Activated CD4-positive, alpha-beta T cell treated with anti-CD3 and anti-CD28 coated beads for 36 hours (primary cell): ENCODE measurements around the gene COMMD9. TPM values are rescaled to one million over a fixed set of nuclear protein-coding genes. Genes with fewer than 3 reads are reported as not detected.

Source experiments
- ATAC-seq: fragments of 200-7000 bp; cut with Tn5 transposase; one replicate; pipeline ENCODE4 v1.10.0; 2021; ENCODE audit warnings: mild to moderate bottlenecking, moderate library complexity
- CTCF ChIA-PET: fragments of 350-600 bp; sonication (Branson Sonifier 250); formaldehyde crosslinking; loops from one replicate; lab custom pipeline; 2021; ENCODE audit warnings: antibody characterized with exemption; lab: Charles Lee
- POLR2A ChIA-PET: fragments of 350-600 bp; sonication (Branson Sonifier 250); formaldehyde crosslinking; loops from one replicate; lab custom pipeline; 2021; ENCODE audit warnings: antibody characterized with exemption, inconsistent platforms; lab: Charles Lee
- DNase-seq: peaks from one replicate; pipeline ENCODE4 v3.0.0-alpha.2; 2020
- H3K27ac Mint-ChIP-seq: one replicate; pipeline ENCODE4 v1.8.0; 2021; ENCODE audit warnings: mixed read lengths
- H3K27me3 Mint-ChIP-seq: one replicate; pipeline ENCODE4 v1.8.0; 2021; ENCODE audit warnings: mixed read lengths
- H3K36me3 Mint-ChIP-seq: one replicate; pipeline ENCODE4 v1.8.0; 2021; ENCODE audit warnings: low read depth, mixed read lengths
- H3K4me1 Mint-ChIP-seq: one replicate; pipeline ENCODE4 v1.8.0; 2021; ENCODE audit warnings: mixed read lengths
- H3K4me3 Mint-ChIP-seq: one replicate; pipeline ENCODE4 v1.8.0; 2021; ENCODE audit warnings: mild to moderate bottlenecking, moderate library complexity, mixed read lengths
- H3K9me3 Mint-ChIP-seq: one replicate; pipeline ENCODE4 v1.8.0; 2021; ENCODE audit warnings: low read depth, mixed read lengths
- intact Hi-C, 2 experiments: fragments of 100-400 bp; cut with DNase I in 1 of 2; cut with micrococcal nuclease in 1 of 2; formaldehyde crosslinking; loops; one replicate each; pipeline versions ENCODE4 v1.14.2 to v1.15.1; 2022 to 2024; cut with DNase I, micrococcal nuclease
- total RNA-seq, 2 experiments: library from RNA; stranded (reverse); gene quantifications; one replicate each; pipeline ENCODE4 v1.2.3, GENCODE V29; 2021

COMMD9 gene
- total RNA-seq, 2 experiments from 2014 or later = 33.0 to 44.6 TPM

DNA sequence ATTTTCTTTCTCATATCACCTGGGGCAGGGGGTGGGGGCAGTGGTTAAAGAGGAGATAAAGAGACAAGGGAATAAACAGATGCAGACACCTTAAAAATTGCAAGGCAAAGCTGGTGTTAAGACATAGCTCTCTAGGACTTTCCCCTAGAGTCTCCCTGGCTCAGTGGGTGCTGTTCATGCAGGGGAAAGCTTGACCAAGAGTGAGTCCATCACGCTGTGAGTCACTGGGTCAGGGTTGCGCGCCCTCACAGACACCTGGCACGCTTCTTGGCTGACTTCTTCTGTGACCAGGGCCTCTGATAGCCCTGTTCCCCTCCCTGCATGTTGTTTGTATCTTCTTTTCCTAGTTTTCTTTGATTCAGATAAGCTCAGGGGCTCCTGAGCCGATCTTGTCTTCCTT is 31.9 kb downstream of the COMMD9 start:
- no peak overlapping the region for H3K27ac Mint-ChIP-seq
- DNase-seq (no peak), ATAC-seq (no peak)
- no peak overlapping the region for H3K4me3 Mint-ChIP-seq
- POLR2A ChIA-PET = no interaction called here
- H3K9me3 Mint-ChIP-seq = no peaks in the 10 kb centered on the region
- H3K27me3 Mint-ChIP-seq = peaks cover 17% of the 10 kb centered on the region
- H3K4me1 Mint-ChIP-seq = no peaks in the 10 kb centered on the region
- no peaks in the 10 kb centered on the region for H3K36me3 Mint-ChIP-seq
- intact Hi-C loops = loop anchor here in 1 of 2 experiments (10.0 kb wide), 1 partner anchor 73 kb away; no protein-coding TSS in a partner anchor
- CTCF ChIA-PET = interaction anchor here (0.6 to 2.5 kb wide), 9 partner anchors 8 to 642 kb away, joined by 3 to 16 read pairs (median 5); no protein-coding TSS in a partner anchor

- H3K27ac Mint-ChIP-seq = no peak overlapping the region
- CTCF ChIA-PET = interaction anchor here (0.9 to 1.3 kb wide), 2 partner anchors 9 to 12 kb away, joined by 3 read pairs; no protein-coding TSS in a partner anchor
- no peaks in the 10 kb centered on the region for H3K36me3 Mint-ChIP-seq
- intact Hi-C loops = loop anchor here in 1 of 2 experiments (10.0 kb wide), 1 partner anchor 70 kb away; no protein-coding TSS in a partner anchor
- no peak overlapping the region for H3K4me3 Mint-ChIP-seq
- POLR2A ChIA-PET = no interaction called here
- no peaks in the 10 kb centered on the region for H3K9me3 Mint-ChIP-seq
- peaks cover 22% of the 10 kb centered on the region for H3K27me3 Mint-ChIP-seq
- no peaks in the 10 kb centered on the region for H3K4me1 Mint-ChIP-seq
- DNase-seq (no peak), ATAC-seq (no peak)
These were observed 34.5 kb downstream of the COMMD9 start for GRCh38 chr11:36254713-36255112.

DNA sequence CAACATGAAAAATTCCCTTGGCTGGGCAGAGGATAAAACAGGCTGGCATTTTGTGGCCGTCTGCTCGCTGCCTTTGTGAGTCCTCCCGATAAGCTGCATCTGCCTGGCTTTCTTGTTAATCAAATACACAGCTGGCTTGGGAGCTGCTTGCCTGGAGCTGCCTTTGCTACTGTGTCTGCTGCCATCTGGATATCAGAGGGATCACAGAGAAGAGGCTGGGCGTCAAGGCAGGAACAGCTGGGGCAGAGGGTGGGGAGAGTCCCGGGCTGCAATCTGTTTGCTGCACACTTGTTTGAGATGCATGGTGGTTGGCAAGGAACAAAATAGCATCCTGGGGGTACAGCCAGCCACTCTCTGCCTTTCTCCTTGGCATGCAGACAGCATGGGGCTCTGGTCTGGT is 36.0 kb downstream of the COMMD9 start:
- H3K27ac Mint-ChIP-seq = no peak overlapping the region
- no peaks in the 10 kb centered on the region for H3K9me3 Mint-ChIP-seq
- ChIA-PET POLR2A (no interaction called here), CTCF (interaction anchor here (1.3 kb wide), 1 partner anchor 13 kb away, joined by 5 read pairs; no protein-coding TSS in a partner anchor)
- no peak overlapping the region for H3K4me3 Mint-ChIP-seq
- intact Hi-C loops = loop anchor here in 1 of 2 experiments (10.0 kb wide), 1 partner anchor 68 kb away; no protein-coding TSS in a partner anchor
- H3K4me1 Mint-ChIP-seq = no peaks in the 10 kb centered on the region
- no peak for ATAC-seq
- no peak for DNase-seq
- H3K27me3 Mint-ChIP-seq = peaks cover 20% of the 10 kb centered on the region
- H3K36me3 Mint-ChIP-seq = no peaks in the 10 kb centered on the region

DNA sequence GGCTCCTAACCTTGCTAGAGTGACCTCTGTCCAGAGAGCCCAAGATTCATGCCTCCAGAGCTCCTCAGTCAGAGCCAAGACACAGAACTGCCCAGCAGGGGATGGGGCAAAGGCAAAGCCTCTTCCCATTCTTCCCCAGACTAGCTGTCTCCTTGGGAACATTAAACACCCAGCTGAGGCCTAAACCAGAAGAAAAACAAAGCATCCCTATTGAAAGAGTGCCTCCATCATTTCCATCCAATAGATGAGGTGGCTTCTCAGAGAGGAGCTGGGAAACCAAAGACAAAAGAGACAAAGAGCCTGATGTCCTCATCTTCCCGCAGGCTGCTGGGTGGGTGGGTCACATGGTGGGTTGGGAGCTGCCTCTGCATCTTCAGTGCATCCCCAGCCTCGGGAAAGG is 37.4 kb downstream of the COMMD9 start:
- intact Hi-C loops = loop anchor here in 1 of 2 experiments (10.0 kb wide), 1 partner anchor 67 kb away; no protein-coding TSS in a partner anchor
- Mint-ChIP-seq H3K4me3 (no peak overlapping the region), H3K4me1 (no peaks in the 10 kb centered on the region), H3K9me3 (no peaks in the 10 kb centered on the region), H3K36me3 (no peaks in the 10 kb centered on the region), H3K27me3 (peaks cover 26% of the 10 kb centered on the region), H3K27ac (no peak overlapping the region)
- ChIA-PET CTCF (interaction anchor here (0.7 to 1.3 kb wide), 3 partner anchors 10 to 16 kb away, joined by 3 to 5 read pairs (median 4); no protein-coding TSS in a partner anchor), POLR2A (no interaction called here)
- ATAC-seq (no peak), DNase-seq (no peak)

DNA sequence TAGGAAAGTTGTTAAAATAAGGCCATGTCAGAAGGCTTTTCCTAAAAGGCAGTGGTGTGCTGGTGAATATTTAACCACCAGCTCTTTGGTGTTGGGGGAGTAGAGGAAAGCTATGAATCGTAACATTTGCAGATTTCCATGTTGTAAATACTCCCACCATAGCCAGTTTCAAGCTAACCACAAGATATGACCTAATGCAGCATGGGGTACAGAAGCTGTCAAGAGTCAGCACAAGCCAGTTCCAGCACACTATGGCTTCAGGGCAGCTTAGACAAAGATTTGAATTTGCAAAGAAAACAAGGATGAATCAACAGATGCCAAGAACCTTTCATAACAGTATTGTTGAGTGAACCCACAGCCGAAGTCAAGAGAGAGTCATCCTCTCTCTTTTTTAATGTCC is 40.0 kb downstream of the COMMD9 start:
- POLR2A ChIA-PET = no interaction called here
- H3K36me3 Mint-ChIP-seq = no peaks in the 10 kb centered on the region
- no peak for DNase-seq
- CTCF ChIA-PET = interaction anchor here (0.7 to 3.1 kb wide), 5 partner anchors 9 to 427 kb away, joined by 3 to 15 read pairs (median 4); no protein-coding TSS in a partner anchor
- H3K27ac Mint-ChIP-seq = no peak overlapping the region
- H3K4me1 Mint-ChIP-seq = no peaks in the 10 kb centered on the region
- intact Hi-C loops = no loop called here
- H3K9me3 Mint-ChIP-seq = no peaks in the 10 kb centered on the region
- ATAC-seq = peak; percentile 80
- no peak overlapping the region for H3K4me3 Mint-ChIP-seq
- H3K27me3 Mint-ChIP-seq = peaks cover 30% of the 10 kb centered on the region

DNA sequence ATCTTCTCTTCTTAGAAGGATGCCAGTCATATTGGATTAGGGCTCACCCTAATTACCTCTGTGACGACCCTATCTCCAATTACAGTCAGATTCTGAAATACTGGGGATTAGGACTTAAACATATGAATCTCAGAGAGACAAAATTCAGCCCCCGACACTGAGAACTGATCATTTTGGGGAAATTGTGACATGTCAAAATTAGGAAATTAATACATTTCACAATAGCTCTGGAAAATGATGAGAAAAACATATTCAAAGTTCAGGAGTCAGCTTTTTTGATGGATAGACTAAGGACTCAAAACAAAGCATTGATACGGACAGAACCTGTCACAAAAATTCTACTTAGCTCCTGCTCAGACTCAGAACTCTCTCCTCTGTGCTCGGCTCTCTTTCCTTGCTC is 40.8 kb downstream of the COMMD9 start:
- no peak for ATAC-seq
- Mint-ChIP-seq H3K27me3 (peaks cover 30% of the 10 kb centered on the region), H3K4me1 (no peaks in the 10 kb centered on the region), H3K9me3 (no peaks in the 10 kb centered on the region), H3K36me3 (no peaks in the 10 kb centered on the region), H3K27ac (no peak overlapping the region), H3K4me3 (no peak overlapping the region)
- ChIA-PET POLR2A (no interaction called here), CTCF (interaction anchor here (1.6 to 3.1 kb wide), 3 partner anchors 10 to 427 kb away, joined by 4 to 15 read pairs (median 13); no protein-coding TSS in a partner anchor)
- DNase-seq = no peak
- intact Hi-C loops = no loop called here

- no peak overlapping the region for H3K4me3 Mint-ChIP-seq
- ATAC-seq (no peak), DNase-seq (no peak)
- H3K27ac Mint-ChIP-seq = no peak overlapping the region
- no peaks in the 10 kb centered on the region for H3K9me3 Mint-ChIP-seq
- POLR2A ChIA-PET = no interaction called here
- CTCF ChIA-PET = interaction anchor here (0.6 to 3.1 kb wide), 2 partner anchors 19 to 26 kb away, joined by 3 to 13 read pairs; no protein-coding TSS in a partner anchor
- H3K36me3 Mint-ChIP-seq = no peaks in the 10 kb centered on the region
- intact Hi-C loops = no loop called here
- H3K4me1 Mint-ChIP-seq = no peaks in the 10 kb centered on the region
- peaks cover 30% of the 10 kb centered on the region for H3K27me3 Mint-ChIP-seq
These were observed 41.7 kb downstream of the COMMD9 start for GRCh38 chr11:36247493-36247892.

- POLR2A ChIA-PET = no interaction called here
- no peaks in the 10 kb centered on the region for H3K4me1 Mint-ChIP-seq
- intact Hi-C loops = no loop called here
- no peak overlapping the region for H3K27ac Mint-ChIP-seq
- no peaks in the 10 kb centered on the region for H3K36me3 Mint-ChIP-seq
- H3K4me3 Mint-ChIP-seq = no peak overlapping the region
- CTCF ChIA-PET = interaction anchor here (0.5 to 2.0 kb wide), 4 partner anchors 15 to 626 kb away, joined by 3 to 6 read pairs (median 3); no protein-coding TSS in a partner anchor
- DNase-seq (no peak), ATAC-seq (no peak)
- peaks cover 17% of the 10 kb centered on the region for H3K27me3 Mint-ChIP-seq
- H3K9me3 Mint-ChIP-seq = no peaks in the 10 kb centered on the region
These were observed 45.6 kb downstream of the COMMD9 start for GRCh38 chr11:36243641-36244040.

DNA sequence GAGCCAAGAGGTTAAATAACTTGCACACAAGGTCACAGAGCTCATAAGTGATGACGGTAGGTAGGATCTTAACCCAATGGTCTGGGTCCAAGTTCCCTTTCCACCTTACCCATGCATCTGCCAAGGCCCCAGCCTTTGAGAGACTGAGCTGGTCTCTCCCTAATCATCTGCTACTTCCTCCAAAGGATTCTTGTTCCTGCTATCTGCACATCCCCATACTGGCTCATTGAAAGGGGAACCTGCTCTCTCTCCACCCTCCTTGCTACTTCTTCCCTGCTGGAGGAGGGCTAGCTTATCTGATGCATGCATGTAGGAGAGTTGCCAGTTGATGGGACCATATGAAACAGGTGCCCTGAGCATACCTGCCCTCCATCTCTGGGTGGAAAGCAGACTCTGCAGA is 47.7 kb downstream of the COMMD9 start:
- DNase-seq = no peak
- H3K27ac Mint-ChIP-seq = no peak overlapping the region
- no peaks in the 10 kb centered on the region for H3K4me1 Mint-ChIP-seq
- H3K4me3 Mint-ChIP-seq = no peak overlapping the region
- no peak for ATAC-seq
- intact Hi-C loops = no loop called here
- H3K27me3 Mint-ChIP-seq = peaks cover 10% of the 10 kb centered on the region
- CTCF ChIA-PET = interaction anchor here (1.0 kb wide), 1 partner anchor 420 kb away, joined by 4 read pairs; no protein-coding TSS in a partner anchor
- POLR2A ChIA-PET = no interaction called here
- H3K36me3 Mint-ChIP-seq = no peaks in the 10 kb centered on the region
- no peaks in the 10 kb centered on the region for H3K9me3 Mint-ChIP-seq

GRCh38 chr11:36240801-36241200 is 48.4 kb downstream of the COMMD9 start:
- H3K4me1 Mint-ChIP-seq = no peaks in the 10 kb centered on the region
- intact Hi-C loops = no loop called here
- no peak for DNase-seq
- no peak overlapping the region for H3K4me3 Mint-ChIP-seq
- H3K27ac Mint-ChIP-seq = no peak overlapping the region
- H3K36me3 Mint-ChIP-seq = no peaks in the 10 kb centered on the region
- CTCF ChIA-PET = no interaction called here
- no peaks in the 10 kb centered on the region for H3K9me3 Mint-ChIP-seq
- ATAC-seq = no peak
- POLR2A ChIA-PET = no interaction called here
- peaks cover 12% of the 10 kb centered on the region for H3K27me3 Mint-ChIP-seq

DNA sequence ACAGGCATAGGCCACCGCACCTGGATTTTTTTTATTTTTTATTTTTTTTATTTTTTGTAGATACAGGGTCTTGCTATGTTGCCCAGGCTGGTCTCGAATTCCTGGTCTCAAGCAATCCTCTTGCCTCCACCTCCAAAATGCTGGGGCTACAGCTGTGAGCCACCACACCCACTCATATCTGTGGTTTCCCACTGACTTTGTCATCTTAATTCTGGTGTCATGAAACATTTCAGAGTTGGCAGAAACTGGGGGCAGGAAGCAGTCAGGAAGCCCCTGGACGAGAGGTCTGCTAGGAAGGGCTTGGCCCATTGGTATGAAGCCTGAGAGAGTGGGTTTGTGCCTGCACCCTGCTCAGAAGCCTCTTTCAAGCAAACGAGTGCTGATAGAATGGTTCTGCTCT is 49.1 kb downstream of the COMMD9 start:
- no peaks in the 10 kb centered on the region for H3K4me1 Mint-ChIP-seq
- ChIA-PET POLR2A (no interaction called here), CTCF (no interaction called here)
- no peak for DNase-seq
- H3K27me3 Mint-ChIP-seq = peaks cover 10% of the 10 kb centered on the region
- H3K4me3 Mint-ChIP-seq = no peak overlapping the region
- no peaks in the 10 kb centered on the region for H3K36me3 Mint-ChIP-seq
- H3K9me3 Mint-ChIP-seq = no peaks in the 10 kb centered on the region
- intact Hi-C loops = no loop called here
- H3K27ac Mint-ChIP-seq = no peak overlapping the region
- no peak for ATAC-seq

DNA sequence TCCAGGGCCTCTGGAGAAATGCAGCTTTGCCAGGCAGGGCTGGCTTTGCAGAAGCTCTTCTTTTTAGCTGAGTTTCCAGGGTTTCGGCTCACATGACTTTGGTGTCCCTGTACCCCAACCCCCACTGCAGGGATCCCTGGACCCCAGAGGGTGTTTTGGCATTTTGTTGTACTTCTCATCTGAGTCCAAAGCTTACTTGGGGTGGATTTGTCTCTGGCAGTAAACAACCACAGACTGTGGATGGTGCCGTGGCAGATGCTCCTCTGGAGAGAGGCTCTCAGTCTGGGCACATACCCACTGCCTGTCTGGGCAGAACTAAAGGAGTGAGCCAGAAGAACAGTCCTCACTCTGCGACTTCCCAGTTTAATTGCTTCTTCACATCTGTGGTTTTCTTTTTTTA is 49.6 kb downstream of the COMMD9 start:
- intact Hi-C loops = no loop called here
- ChIA-PET CTCF (no interaction called here), POLR2A (no interaction called here)
- H3K4me1 Mint-ChIP-seq = no peaks in the 10 kb centered on the region
- ATAC-seq = no peak
- no peak for DNase-seq
- H3K27ac Mint-ChIP-seq = no peak overlapping the region
- peaks cover 10% of the 10 kb centered on the region for H3K27me3 Mint-ChIP-seq
- H3K4me3 Mint-ChIP-seq = no peak overlapping the region
- H3K9me3 Mint-ChIP-seq = no peaks in the 10 kb centered on the region
- H3K36me3 Mint-ChIP-seq = no peaks in the 10 kb centered on the region
